Inferior parietal cortex (tissue), 1 donor: ENCODE results near the gene TSSK6.

ENCODE experiments used
- DNase-seq: peaks from one replicate; pipeline ENCODE4 v3.0.0-alpha.2; 2016; ENCODE audit errors: extremely low spot score

Gene TSSK6

GRCh38 chr19:19505669-19506326, 9.6 kb downstream of the TSSK6 start:
- DNase-seq, result no peak

DNA sequence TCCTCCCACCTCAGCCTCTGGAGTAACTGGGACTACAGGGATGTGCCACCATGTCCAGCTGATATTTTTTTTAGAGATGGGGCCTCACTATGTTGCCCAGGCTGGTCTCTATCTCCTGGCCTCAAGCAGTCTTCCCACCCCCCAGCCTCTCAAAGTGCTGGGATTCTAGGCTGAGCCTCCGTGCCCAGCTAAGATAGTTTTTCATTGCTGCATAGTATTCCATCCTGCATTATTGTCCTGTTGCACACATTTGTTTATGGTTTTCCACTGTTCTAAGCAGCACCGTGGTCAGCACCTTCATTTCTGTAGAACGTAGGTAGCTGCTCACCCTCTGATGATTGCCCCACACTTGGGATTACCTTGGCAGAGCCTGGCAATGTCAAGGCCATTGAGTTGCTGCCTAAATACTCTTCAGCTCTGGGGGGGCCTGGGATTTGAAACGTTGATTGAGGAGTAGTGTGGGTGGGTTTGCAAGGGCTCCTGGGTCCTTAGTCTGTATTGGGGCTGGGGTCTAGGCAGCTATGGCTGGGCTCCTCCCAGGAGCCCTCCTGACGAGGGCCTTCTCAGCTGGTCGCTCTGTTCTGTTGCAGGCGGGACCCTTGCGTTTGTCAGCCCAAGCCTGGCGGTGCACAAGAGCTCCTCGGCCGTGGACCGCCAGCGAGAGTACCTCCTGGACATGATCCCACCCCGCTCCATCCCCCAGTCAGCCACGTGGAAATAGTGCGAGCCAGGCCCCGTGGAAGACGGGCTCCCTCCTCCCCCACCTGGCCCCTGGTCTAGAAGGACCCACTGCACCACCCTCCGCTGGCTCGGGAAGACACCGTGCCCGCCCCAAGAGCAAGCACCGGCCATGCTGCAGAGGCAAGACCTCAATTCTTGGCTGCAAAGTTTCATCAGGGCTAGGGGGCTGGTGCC, 10.3 kb downstream of the TSSK6 start:
- no peak for DNase-seq

DNA sequence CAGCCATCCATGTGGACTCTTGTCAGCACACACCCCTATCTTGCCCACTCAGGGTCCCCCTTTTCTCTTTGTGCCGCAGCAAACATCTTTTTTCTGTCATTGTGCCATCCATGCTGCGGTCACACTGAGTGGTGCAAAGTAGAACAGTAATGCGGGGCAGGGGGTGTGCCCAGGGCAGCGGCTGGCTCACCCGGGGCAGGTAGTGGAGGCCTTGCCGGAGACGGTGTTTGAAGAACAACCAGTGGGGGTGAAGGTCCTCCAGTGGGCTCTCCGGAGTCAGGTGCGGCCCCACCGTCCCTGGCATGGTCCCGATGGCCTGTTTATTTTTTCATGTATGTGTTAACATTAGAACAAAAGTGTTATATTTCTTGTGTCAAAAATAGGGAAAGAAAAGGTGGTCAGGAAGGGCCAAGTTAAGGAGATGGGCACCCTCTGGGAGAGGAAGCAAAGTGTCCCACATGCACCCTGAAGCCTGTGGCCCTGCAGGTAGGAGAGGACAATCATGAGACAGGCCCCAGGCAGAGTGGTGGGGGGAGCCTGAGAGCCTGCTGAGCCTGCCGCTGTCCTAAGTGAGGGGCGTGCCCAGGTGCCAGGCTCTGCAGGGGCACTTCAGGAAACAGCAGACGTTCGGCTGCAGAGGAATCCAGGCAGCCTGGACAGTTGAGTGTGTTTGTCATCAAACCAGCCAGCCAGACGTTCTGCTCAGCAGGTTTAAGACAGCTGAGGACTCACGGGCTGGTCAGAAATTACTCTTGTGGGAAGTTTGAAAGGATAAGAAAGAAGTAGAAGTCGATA, 12.3 kb downstream of the TSSK6 start:
- DNase-seq, result no peak

GRCh38 chr19:19502281-19502680, 13.1 kb downstream of the TSSK6 start:
- no peak for DNase-seq

DNA sequence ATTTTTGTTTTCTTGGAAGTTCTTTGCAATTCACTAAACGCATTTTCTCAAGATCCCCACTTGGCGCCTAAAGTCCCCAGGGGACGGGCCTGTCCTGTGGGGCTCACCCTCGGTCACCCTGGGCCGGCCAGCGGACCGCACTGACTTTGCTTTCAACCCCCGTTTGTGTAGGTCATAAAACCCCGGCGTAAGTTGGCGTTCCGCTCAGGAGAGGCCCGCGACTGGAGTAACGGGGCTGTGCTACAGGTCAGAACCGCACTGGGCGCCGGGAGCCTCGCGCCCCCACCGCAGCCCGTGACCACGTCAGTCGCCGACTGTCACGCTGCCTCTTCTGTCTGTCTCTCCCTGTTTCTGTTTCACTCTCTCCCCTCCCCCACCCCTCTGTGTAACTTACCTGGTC, 13.6 kb downstream of the TSSK6 start:
- DNase-seq, result no peak

GRCh38 chr19:19500975-19501644, 14.2 kb downstream of the TSSK6 start:
- DNase-seq, result no peak

- DNase-seq, result no peak
These were observed 15.9 kb downstream of the TSSK6 start for GRCh38 chr19:19499272-19499995.

GRCh38 chr19:19498255-19498991, 16.9 kb downstream of the TSSK6 start:
- DNase-seq, result no peak

GRCh38 chr19:19495614-19496603, 19.4 kb downstream of the TSSK6 start:
- no peak for DNase-seq

DNA sequence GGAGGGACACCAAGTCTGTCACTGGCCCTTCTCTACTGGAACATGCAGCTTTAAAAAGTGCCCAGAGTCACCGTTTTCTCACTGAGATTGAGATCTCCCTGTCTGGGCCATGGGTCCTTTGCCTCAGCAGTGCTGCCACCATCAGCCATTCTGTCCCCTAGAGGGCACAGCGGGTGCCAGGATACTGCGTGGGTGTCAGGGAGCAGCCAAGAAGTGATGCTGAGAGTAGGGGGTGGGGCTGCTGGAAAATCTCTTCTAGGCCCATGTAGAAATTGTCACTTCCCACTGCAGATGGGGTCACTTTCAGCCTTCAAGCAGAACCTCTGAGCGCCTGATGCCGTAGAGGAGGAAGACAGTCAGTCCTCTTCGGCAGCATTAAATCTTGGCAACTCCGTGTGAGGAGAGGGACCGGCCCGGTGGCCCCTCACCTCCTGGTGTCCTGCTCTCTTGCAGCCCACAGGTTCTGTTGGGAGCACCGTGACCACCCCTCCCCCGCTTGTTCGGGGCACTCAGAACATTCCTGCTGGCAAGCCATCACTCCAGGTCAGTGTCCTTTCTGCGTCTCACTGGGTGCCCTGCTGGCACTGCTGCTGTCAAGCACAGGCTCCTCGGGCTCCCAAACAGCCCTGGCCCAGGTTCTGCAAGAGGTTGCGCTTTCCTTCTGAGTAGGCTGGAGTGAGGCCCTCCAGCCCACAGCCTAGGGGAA, 21.4 kb downstream of the TSSK6 start:
- no peak for DNase-seq

- no peak for DNase-seq
These were observed 23.2 kb downstream of the TSSK6 start for GRCh38 chr19:19492026-19492610.

DNA sequence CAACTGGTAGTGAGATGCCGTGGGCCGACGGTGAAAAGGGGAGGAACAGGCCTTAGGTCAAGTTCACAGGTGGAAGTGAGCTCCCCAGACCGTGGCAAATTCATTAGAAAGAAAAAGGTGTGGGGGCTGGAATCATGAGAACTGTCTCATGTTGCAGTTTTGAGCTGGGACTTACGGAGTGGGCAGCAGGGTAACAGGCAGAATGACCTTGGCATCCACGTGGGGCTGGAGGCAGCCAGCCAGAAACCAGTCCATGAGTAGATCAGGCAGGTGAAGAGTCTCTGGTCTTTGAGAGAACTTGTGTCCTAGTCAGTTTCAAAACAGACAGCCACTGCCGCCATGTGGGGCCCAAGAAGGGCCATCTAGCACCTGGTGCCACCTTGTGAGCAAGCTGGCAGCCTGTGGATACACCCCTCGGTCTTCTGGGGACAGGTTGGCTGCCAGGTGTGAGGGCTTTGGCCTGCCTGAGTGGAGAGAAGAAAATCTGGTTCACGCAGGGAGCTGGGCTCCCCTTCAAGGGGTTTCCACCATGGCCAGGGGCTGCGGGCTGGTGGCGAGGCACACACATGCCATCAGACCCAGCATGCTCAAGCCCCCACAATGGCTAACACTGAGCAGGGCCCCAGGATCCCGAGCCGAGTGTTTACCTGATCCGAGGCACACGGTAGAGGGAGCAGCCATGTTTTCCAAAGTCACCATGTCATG, 23.9 kb downstream of the TSSK6 start:
- DNase-seq, result no peak

DNA sequence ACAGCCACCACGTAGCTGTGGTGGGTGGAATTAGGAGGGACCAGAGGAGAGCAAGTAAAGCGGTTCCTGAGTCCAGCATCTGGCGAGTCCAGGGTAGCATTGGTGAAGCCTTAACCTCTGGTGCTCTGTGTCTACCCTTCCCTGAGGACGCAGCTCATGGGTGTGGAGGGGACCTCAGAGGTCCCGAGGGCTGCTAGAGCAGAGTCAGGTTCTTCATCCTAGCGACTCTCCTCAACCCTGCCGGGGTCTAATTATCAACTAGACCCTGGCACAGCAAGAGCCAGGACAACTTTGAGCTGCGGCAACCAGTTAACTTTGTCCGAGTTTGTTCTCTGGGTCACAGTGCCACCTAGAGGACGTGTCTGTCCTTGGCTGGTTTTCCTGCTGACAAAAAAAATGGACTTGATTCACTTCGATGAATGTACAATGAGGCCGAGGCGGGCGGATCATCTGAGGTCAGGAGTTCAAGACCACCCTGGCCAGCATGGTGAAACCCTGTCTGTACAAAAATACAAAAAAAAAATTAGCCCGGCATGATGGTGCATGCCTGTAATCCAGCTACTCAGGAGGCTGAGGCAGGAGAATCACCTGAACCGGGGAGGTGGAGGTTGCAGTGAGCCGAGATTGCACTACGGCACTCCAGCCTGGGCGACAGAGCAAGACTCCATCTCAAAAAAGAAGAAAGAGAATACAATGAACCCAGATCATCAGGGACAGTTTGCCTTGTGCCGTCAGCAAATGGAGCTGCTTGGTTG, 25.0 kb downstream of the TSSK6 start:
- peak; percentile 93 for DNase-seq

DNA sequence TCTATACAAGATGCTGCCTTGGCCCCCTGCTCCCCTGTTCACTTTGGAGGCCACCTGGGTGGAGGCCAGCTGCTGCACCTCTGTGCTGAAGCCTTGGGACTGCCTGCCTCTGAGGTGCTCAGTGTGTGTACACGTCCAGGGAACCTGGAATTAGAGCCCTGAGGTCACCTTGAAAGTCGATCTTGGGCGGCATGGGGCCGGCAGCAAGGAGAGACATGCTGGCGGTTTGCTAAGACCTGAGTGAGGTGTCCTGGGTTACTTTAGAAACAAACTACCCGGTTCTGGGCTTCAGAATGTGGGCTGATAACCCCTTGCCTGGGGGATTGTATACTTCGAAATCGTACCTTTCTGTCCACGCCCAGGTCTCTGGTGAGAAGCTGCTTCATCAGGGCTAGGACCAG, 25.5 kb downstream of the TSSK6 start:
- DNase-seq, result no peak

- peak; percentile 72 for DNase-seq
These were observed 26.3 kb downstream of the TSSK6 start for GRCh38 chr19:19488875-19489690.
